Neuron (in vitro differentiated cells): ENCODE results near the gene SMARCD1.

Experiments
- H2AFZ ChIP-seq: one replicate; pipeline ENCODE4 v1.6.1; 2013; ENCODE audit warnings: low read depth, mild to moderate bottlenecking, inconsistent platforms, low read length, moderate library complexity
- H3K27me3 ChIP-seq: one replicate; pipeline ENCODE4 v1.6.1; 2013; ENCODE audit warnings: low read length; ENCODE audit not compliant: insufficient read depth
- H3K36me3 ChIP-seq: one replicate; pipeline ENCODE4 v1.6.1; 2013; ENCODE audit warnings: low read length; ENCODE audit not compliant: insufficient read depth
- H3K4me1 ChIP-seq: one replicate; pipeline ENCODE4 v1.6.1; 2013; ENCODE audit warnings: low read length; ENCODE audit not compliant: insufficient read depth
- H3K4me3 ChIP-seq: 2 replicates; pipeline ENCODE4 v1.5.1; 2013; ENCODE audit warnings: mild to moderate bottlenecking, low read length, moderate library complexity
- H3K9me3 ChIP-seq: one replicate; pipeline ENCODE4 v1.6.1; 2013; ENCODE audit warnings: low read length

The SMARCD1 gene

GRCh38 chr12:50105913-50106450 lies 20.8 kb downstream of the SMARCD1 start:
- peaks cover 16% of the 10 kb centered on the region for H3K4me1 ChIP-seq
- H2AFZ ChIP-seq = no peak overlapping the region
- no peaks in the 10 kb centered on the region for H3K9me3 ChIP-seq
- H3K4me3 ChIP-seq = no peak overlapping the region
- H3K36me3 ChIP-seq = no peaks in the 10 kb centered on the region
- no peaks in the 10 kb centered on the region for H3K27me3 ChIP-seq

DNA sequence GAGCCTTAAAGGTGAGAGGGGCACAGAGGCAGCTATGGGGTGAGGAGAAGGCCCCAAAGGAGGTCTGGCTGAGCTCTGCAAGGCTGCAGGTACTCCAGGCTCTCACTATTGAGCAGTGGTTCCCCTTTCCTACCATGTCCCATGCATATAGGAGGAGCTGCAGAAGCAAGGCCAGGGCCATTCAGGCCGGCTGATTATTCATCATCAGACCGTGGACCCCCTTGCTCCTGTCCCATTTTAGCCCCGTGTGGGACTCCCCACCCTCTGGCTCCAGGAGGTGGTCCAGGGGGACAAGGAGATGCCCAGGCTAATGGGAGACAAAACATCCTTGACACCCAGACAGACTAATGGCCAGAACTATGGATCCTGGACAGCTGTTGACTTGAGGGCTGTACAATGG lies 21.8 kb downstream of the SMARCD1 start:
- H3K9me3 ChIP-seq = no peaks in the 10 kb centered on the region
- no peaks in the 10 kb centered on the region for H3K27me3 ChIP-seq
- H3K4me1 ChIP-seq = peaks cover 19% of the 10 kb centered on the region
- H3K36me3 ChIP-seq = no peaks in the 10 kb centered on the region
- H3K4me3 ChIP-seq = no peak overlapping the region
- no peak overlapping the region for H2AFZ ChIP-seq

GRCh38 chr12:50107416-50108268 lies 22.5 kb downstream of the SMARCD1 start:
- Histone ChIP-seq H3K9me3 (no peaks in the 10 kb centered on the region), H3K27me3 (no peaks in the 10 kb centered on the region), H3K4me1 (peaks cover 19% of the 10 kb centered on the region), H2AFZ (no peak overlapping the region), H3K4me3 (no peak overlapping the region), H3K36me3 (no peaks in the 10 kb centered on the region)

DNA sequence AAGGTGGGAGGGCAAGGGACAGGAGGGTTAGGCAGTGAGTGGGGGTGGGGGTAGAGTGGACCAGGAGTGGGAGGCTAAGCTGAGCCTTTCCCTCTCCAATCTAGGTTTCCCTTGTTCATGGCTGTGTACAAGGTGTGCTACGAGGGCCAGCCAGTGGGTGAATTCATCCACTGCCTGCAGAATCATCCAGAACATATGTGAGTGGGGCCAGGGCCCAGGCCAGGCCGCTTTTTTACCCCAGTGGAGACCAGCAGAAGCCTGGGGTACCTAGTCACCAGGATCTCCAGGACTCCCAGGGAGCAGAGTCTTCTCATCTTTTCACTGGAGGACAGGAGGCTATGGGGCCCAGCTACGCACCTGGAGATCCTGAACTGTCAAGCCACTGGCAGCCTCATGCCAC lies 24.2 kb downstream of the SMARCD1 start:
- Histone ChIP-seq H3K27me3 (no peaks in the 10 kb centered on the region), H3K4me3 (no peak overlapping the region), H3K4me1 (peaks cover 24% of the 10 kb centered on the region), H3K9me3 (no peaks in the 10 kb centered on the region), H2AFZ (no peak overlapping the region), H3K36me3 (no peaks in the 10 kb centered on the region)

DNA sequence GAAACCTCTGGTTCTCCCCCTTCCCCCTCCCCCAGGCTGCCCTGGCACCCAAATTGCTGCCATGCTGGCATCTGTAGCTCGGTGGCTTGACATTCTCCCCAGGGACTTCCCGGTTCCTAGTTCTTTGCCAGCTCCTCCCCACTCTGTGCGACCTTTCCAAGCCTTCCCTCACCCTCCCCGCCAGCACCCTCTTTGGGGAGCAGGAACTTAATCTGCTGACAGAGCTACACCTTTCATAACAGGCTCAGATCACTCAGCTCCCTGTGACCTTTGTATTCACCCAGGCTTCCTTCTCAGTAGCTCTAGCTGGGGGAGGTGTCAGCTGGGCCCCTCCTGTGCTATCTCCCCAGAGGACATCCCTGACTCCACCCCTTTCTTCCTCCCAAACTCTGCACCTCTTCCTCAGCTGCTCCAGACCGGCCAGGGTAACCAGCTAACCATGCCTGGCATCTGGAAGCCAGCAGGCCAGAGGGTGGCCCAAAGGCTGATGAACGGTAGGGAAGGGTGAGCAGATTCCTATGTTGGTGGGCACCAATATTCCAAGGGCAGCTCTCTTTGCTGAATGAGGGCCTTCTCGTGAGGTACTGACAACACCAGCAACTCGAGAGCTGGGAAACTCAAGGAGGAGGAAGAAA lies 25.1 kb downstream of the SMARCD1 start:
- no peaks in the 10 kb centered on the region for H3K36me3 ChIP-seq
- H3K9me3 ChIP-seq = no peaks in the 10 kb centered on the region
- no peaks in the 10 kb centered on the region for H3K27me3 ChIP-seq
- H3K4me1 ChIP-seq = peaks cover 24% of the 10 kb centered on the region
- H2AFZ ChIP-seq = peak overlapping the region; percentile 58
- no peak overlapping the region for H3K4me3 ChIP-seq

DNA sequence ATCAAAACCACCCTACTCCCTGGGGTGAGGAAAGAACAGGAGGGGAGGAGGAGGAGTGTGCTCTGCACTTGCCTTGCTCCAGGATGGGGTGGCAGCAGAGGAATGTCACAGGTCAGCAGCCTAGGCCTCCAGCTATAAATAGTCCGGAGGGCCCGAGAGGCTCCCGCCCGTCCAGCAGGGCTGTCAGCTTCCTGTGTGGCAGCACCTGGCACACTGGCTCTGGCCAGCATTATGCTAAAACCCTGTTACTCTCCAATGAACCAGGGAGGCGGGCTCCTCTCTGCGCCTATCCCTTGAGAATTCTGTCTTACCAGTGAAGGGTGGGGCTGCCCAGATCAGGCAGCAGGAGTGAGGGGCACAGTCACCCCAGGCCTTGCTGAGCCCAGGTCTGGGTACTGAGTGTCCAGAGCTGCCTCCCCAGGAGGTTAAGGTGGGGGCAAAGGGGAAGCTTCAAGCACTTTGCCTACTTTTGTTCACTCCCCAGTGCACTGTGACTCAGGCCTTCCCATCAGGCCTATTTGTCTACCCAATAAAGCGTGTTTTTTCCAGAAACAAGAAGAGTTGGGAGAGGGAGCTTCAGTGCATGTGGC lies 25.7 kb downstream of the SMARCD1 start:
- H3K4me1 ChIP-seq = peaks cover 21% of the 10 kb centered on the region
- no peaks in the 10 kb centered on the region for H3K36me3 ChIP-seq
- H2AFZ ChIP-seq = peak overlapping the region; percentile 58
- H3K4me3 ChIP-seq = peak overlapping the region; percentile 49
- H3K9me3 ChIP-seq = no peaks in the 10 kb centered on the region
- no peaks in the 10 kb centered on the region for H3K27me3 ChIP-seq

- Histone ChIP-seq H3K4me1 (peaks cover 20% of the 10 kb centered on the region), H3K9me3 (no peaks in the 10 kb centered on the region), H3K36me3 (peaks cover under 1% of the 10 kb centered on the region), H3K27me3 (no peaks in the 10 kb centered on the region), H3K4me3 (peak overlapping the region; percentile 49), H2AFZ (peak overlapping the region; percentile 58)
Observed at GRCh38 chr12:50111395-50111692, 26.2 kb downstream of the SMARCD1 start.

GRCh38 chr12:50111693-50112455 lies 26.7 kb downstream of the SMARCD1 start, which contains the start of gene COX14:
TSS of gene COX14 (plus strand) at chr12:50112236. CDS start at chr12:50120044, 7,808 bp downstream.
- H3K4me1 ChIP-seq = peaks cover 23% of the 10 kb centered on the region
- H3K36me3 ChIP-seq = peaks cover 4% of the 10 kb centered on the region
- no peaks in the 10 kb centered on the region for H3K9me3 ChIP-seq
- H3K27me3 ChIP-seq = no peaks in the 10 kb centered on the region
- peak within 1 kb of the TSS; percentile 79 for H3K4me3 ChIP-seq
- H2AFZ ChIP-seq = peak within 1 kb of the TSS; percentile 58

DNA sequence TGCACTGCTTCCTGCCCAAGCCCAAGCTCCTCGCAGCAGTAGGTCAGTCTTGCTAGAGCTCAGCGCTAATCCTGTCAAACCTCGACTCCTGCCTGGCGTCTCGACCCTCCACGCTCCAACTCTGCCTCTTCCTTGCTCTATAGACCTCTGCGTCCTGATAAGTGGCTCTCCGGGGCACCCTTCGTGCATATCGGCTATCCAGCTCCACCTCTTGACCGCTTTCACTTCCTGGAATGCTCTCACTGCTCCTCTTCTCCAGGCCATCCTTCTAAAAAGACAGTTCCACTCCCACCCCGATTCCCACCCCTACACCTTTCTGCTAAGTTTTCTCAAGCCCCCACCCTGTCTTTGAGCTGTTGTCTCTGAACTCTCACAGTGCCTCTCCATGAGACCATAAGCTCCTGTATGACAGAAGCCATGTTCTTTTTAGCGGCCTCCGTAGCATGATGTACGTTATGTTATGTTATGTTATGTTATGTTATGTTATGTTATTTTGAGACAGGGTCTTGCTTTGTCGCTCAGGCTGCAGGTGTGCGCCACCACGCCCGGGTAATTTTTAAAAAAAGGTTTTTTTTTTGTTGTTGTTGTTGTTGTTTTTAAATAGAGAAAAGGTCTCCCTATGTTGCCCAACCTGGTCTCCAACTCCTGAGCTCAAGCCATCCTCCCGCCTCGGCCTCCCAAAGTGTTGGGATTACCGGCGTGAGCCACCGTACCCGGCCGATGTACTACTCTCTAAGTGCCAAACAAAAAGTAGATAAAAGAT lies 27.5 kb downstream of the SMARCD1 start:
- Histone ChIP-seq H3K4me3 (peak overlapping the region; percentile 79), H3K4me1 (peaks cover 23% of the 10 kb centered on the region), H3K36me3 (peaks cover 4% of the 10 kb centered on the region), H3K9me3 (no peaks in the 10 kb centered on the region), H2AFZ (peak overlapping the region; percentile 12), H3K27me3 (no peaks in the 10 kb centered on the region)

DNA sequence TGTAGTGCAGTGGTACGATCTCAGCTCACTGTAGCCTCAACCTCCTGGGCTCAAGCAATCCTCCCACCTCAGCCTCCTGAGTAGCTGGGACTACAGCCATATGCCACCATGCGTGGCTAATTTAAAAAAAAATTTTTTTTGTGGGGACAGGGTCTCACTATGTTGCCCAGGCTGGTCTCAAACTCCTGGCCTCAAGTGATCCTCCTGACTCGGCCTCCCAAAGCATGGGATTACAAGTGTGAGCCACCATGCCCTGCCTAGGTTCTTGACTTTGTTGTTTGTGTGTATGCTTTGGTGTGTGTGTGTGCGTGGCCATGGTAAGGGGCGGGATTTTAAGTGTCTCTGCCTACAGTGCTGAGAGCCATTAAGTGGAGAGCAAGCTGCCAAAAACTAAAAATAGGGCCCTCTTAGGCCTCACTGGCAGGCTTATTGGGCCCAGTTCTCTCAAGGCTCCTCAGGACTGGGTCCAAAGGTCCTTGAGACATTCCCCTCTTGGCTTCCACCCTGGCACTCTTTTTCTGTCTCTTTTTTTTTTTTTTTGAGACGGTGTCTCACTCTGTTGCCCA lies 32.0 kb downstream of the SMARCD1 start:
- Histone ChIP-seq H3K4me1 (peaks cover 7% of the 10 kb centered on the region), H3K36me3 (peaks cover 10% of the 10 kb centered on the region), H2AFZ (no peak overlapping the region), H3K4me3 (no peak overlapping the region), H3K27me3 (no peaks in the 10 kb centered on the region), H3K9me3 (no peaks in the 10 kb centered on the region)

DNA sequence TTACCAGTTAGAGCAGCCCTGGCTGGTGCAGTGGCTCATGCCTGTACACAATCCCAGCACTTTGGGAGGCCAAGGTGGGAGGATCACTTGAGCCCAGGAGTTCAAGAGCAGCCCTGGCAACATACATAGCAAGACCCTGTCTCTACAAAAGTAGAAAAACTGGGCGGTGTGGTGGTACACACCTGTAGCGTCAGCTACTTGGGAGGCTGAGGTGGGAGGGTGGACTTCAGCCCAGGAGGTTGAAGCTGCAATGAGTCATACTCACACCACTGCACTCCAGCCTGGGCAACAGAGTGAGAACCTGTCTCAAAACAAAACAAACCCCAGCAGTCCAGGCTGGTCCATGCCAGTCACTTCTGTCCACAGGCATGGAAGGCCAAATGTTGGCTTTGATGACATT lies 34.2 kb downstream of the SMARCD1 start:
- Histone ChIP-seq H3K4me1 (peaks cover 3% of the 10 kb centered on the region), H3K4me3 (no peak overlapping the region), H3K27me3 (no peaks in the 10 kb centered on the region), H3K36me3 (peaks cover 15% of the 10 kb centered on the region), H3K9me3 (no peaks in the 10 kb centered on the region), H2AFZ (no peak overlapping the region)

DNA sequence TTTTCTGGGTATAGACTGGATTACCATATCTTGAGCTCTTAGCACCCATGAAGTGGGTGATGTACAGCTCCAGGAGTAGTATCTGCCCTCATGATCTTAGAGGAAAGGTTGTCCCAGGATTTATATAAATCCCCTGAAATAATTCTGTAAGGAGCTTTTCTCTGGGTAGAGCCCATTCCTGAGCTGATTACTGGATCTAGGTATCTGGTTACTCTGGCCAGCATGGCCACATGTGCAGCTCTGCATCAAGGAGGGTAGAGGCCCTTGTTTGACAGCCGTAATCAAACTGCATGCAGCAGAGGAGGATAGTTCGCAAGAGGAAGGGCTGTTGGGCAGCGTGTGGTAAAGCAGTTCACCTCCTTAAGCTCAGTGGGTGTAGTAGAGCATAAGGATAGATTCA lies 35.4 kb downstream of the SMARCD1 start:
- Histone ChIP-seq H3K36me3 (peaks cover 15% of the 10 kb centered on the region), H3K9me3 (no peaks in the 10 kb centered on the region), H2AFZ (no peak overlapping the region), H3K27me3 (no peaks in the 10 kb centered on the region), H3K4me3 (no peak overlapping the region), H3K4me1 (peaks cover 3% of the 10 kb centered on the region)
